GM23338 (cell line): ENCODE data around the gene HSFX2.
"Not testable (repeated sequence)": the region's sequence is repeated elsewhere in the genome, so short reads cannot be mapped to it uniquely, and the experiment has no call there.

Source experiments
- CREB1 ChIP-seq: fragments of 250-450 bp; sonication (Bioruptor Pico); IDR thresholded peaks from 2 replicates; pipeline ENCODE4 v1.5.0; 2020; ENCODE audit warnings: low read depth, mild to moderate bottlenecking, moderate library complexity
- CTCF ChIP-seq, 2 experiments: fragments of 200-600 bp in 1 of 2; sonication (generic) in 1 of 2; conservative IDR thresholded peaks; 2 replicates each; pipeline versions ENCODE4 v1.5.1 to v1.6.1; 2016 to 2017; ENCODE audit warnings: antibody characterized with exemption in 2 of 2, low read depth in 2 of 2, mild to moderate bottlenecking in 2 of 2, moderate library complexity in 1 of 2
- EZH2 ChIP-seq: fragments of 200-600 bp; sonication (generic); IDR thresholded peaks from one replicate; pipeline ENCODE4 v1.8.0; 2017; ENCODE audit warnings: antibody characterized with exemption, mild to moderate bottlenecking, low read depth; ENCODE audit not compliant: unreplicated experiment
- EZH2phosphoT487 ChIP-seq: fragments of 200-600 bp; sonication (generic); IDR thresholded peaks from one replicate; pipeline ENCODE4 v1.8.1; 2018; ENCODE audit warnings: antibody characterized with exemption; ENCODE audit not compliant: unreplicated experiment
- JUNB ChIP-seq: IDR thresholded peaks from one replicate; pipeline ENCODE4 v1.6.1; 2016; ENCODE audit warnings: antibody characterized with exemption; ENCODE audit not compliant: unreplicated experiment
- NANOG ChIP-seq: IDR thresholded peaks from 2 replicates; pipeline ENCODE4 v1.6.1; 2016; ENCODE audit warnings: antibody characterized with exemption, borderline replicate concordance
- POLR2AphosphoS5 ChIP-seq: IDR thresholded peaks from 2 replicates; pipeline ENCODE4 v1.6.1; 2016; ENCODE audit warnings: antibody characterized with exemption, low read depth
- REST ChIP-seq: IDR thresholded peaks from one replicate; pipeline ENCODE4 v1.6.1; 2018; ENCODE audit warnings: antibody characterized with exemption; ENCODE audit not compliant: unreplicated experiment
- STAT1 ChIP-seq: IDR thresholded peaks from one replicate; pipeline ENCODE4 v1.6.1; 2016; ENCODE audit warnings: antibody characterized with exemption; ENCODE audit not compliant: unreplicated experiment
- ZNF114 ChIP-seq: fragments of 250-450 bp; sonication (Bioruptor Pico); IDR thresholded peaks from 2 replicates; pipeline ENCODE4 v1.5.0; 2020; ENCODE audit warnings: mild to moderate bottlenecking, moderate library complexity

- not testable (repeated sequence) for TF ChIP-seq CTCF (conservative IDR thresholded peaks at IDR 0.05; ENCODE audit: low read depth in 2 of 2); POLR2AphosphoS5; EZH2phosphoT487; ZNF114; CREB1 (CRISPR knock-in tag); REST; EZH2; STAT1; NANOG; JUNB
Measured at GRCh38 chrX:149551939-149552248, 43.2 kb downstream of the HSFX2 start.
